Retinal pigment epithelial cell (primary cell): ENCODE measurements around the gene RNASE9.
"Not testable (repeated sequence)": the region's sequence is repeated elsewhere in the genome, so short reads cannot be mapped to it uniquely, and the experiment has no call there.

Experiments used
- DNase-seq: peaks from one replicate; pipeline ENCODE4 v3.0.0-alpha.2; 2010; ENCODE audit warnings: low read depth
- H3K4me3 ChIP-seq: 2 replicates; pipeline ENCODE4 v1.5.1; 2011; ENCODE audit warnings: mild to moderate bottlenecking, low read length, control low read depth, moderate library complexity
- CTCF ChIP-seq: conservative IDR thresholded peaks from 2 replicates; pipeline ENCODE4 v1.5.1; 2011; ENCODE audit warnings: low read depth, low read length, control low read depth, inconsistent platforms

The RNASE9 gene

GRCh38 chr14:20512177-20512905 is 48.5 kb downstream of the RNASE9 start:
- DNase-seq = no peak
- no peak for TF ChIP-seq CTCF

GRCh38 chr14:20508367-20508766 is 52.5 kb downstream of the RNASE9 start:
- TF ChIP-seq CTCF = no peak
- DNase-seq = no peak

More at GRCh38 chr14:20512177-20512905, 48.5 kb downstream of the RNASE9 start:
- no peak overlapping the region for H3K4me3 ChIP-seq

GRCh38 chr14:20507537-20507936 is 53.3 kb downstream of the RNASE9 start:
- not testable (repeated sequence) for DNase-seq, H3K4me3 ChIP-seq

More at GRCh38 chr14:20508367-20508766, 52.5 kb downstream of the RNASE9 start:
- H3K4me3 ChIP-seq = no peak overlapping the region

- not testable (repeated sequence) for DNase-seq, H3K4me3 ChIP-seq
These were observed 54.1 kb downstream of the RNASE9 start for GRCh38 chr14:20506752-20507151.

- DNase-seq, H3K4me3 ChIP-seq: not testable (repeated sequence)
These were observed 54.6 kb downstream of the RNASE9 start for GRCh38 chr14:20506276-20506675.
